ENCODE data around the gene USP11.

- no peak for TF ChIP-seq POLR2AphosphoS5 (IDR thresholded peaks at IDR 0.05; ENCODE audit: borderline replicate concordance, low read depth, low read length)
- TF ChIP-seq EZH2 (IDR thresholded peaks at IDR 0.05): no peak
- TF ChIP-seq FOXP2 (optimal IDR thresholded peaks at IDR 0.05; ENCODE audit: control extremely low read depth, extremely low read length, insufficient read depth): no peak
Observed at GRCh38 chrX:47285836-47286320, 53.1 kb downstream of the USP11 start.

All from SK-N-MC (cell line).